Measurements from ENCODE around the gene BTBD18.
"Not testable (repeated sequence)": the region's sequence is repeated elsewhere in the genome, so short reads cannot be mapped to it uniquely, and the experiment has no call there.

DNA sequence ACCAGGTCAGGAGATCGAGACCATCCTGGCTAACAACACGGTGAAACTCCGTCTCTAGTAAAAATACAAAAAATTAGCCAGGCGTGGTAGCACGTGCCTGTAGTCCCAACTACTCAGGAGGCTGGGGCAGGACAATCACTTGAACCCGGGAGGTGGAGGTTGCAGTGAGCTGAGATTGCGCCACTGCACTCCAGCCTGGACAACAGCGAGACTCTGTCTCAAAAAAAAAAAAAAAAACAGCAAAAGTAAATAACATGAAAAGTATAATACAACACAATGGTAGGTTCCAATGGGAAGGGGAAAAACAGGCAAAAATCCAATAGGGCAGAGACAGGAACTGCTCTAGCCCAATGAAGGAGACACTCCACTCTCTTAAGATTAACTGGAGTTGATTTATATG is 46.2 kb downstream of the BTBD18 start:
- TF ChIP-seq, protein P1, sequence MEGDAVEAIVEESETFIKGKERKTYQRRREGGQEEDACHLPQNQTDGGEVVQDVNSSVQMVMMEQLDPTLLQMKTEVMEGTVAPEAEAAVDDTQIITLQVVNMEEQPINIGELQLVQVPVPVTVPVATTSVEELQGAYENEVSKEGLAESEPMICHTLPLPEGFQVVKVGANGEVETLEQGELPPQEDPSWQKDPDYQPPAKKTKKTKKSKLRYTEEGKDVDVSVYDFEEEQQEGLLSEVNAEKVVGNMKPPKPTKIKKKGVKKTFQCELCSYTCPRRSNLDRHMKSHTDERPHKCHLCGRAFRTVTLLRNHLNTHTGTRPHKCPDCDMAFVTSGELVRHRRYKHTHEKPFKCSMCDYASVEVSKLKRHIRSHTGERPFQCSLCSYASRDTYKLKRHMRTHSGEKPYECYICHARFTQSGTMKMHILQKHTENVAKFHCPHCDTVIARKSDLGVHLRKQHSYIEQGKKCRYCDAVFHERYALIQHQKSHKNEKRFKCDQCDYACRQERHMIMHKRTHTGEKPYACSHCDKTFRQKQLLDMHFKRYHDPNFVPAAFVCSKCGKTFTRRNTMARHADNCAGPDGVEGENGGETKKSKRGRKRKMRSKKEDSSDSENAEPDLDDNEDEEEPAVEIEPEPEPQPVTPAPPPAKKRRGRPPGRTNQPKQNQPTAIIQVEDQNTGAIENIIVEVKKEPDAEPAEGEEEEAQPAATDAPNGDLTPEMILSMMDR (conservative IDR thresholded peaks at IDR 0.05) = not testable (repeated sequence)
- not testable (repeated sequence) for TF ChIP-seq ZFX (IDR thresholded peaks at IDR 0.05)

Data from C4-2B (cell line).